HepG2 (cell line): ENCODE results near the gene CNNM4.

Experiments
- POLR2AphosphoS5 ChIP-seq: IDR thresholded peaks from 2 replicates; pipeline ENCODE4 v1.6.1; 2012; ENCODE audit warnings: low read depth, low read length
- ZBTB44 ChIP-seq: sonication (generic); formaldehyde crosslinking; IDR thresholded peaks from 2 replicates; pipeline ENCODE4 v1.4.0; 2020; ENCODE audit warnings: missing genetic modification reagents
- ZNF740 ChIP-seq: sonication (generic); formaldehyde crosslinking; IDR thresholded peaks from 2 replicates; pipeline ENCODE4 v1.4.0; 2020; ENCODE audit warnings: missing genetic modification reagents

- TF ChIP-seq ZBTB44 (CRISPR knock-in tag) (no peak), ZNF740 (CRISPR knock-in tag) (no peak), POLR2AphosphoS5 (no peak)
Observed at GRCh38 chr2:96816836-96817702, 56.4 kb downstream of the CNNM4 start.
